NCI-H345 treated with DMSO at 0.1 percent for 48 hours (cell line): ENCODE results near the gene FCSK.
"Not testable (repeated sequence)": the region's sequence is repeated elsewhere in the genome, so short reads cannot be mapped to it uniquely, and the experiment has no call there.

Source experiments
- DNase-seq: peaks from one replicate; lab custom pipeline; 2025; ENCODE audit not compliant: unreplicated experiment; lab: John Stamatoyannopoulos, UW

FCSK gene

GRCh38 chr16:70454222-70455034 lies at the start of gene FCSK:
TSS of gene FCSK (plus strand) at chr16:70454595. CDS start at chr16:70463191, 8,596 bp downstream.
- DNase-seq = peak; percentile 29

- not testable (repeated sequence) for DNase-seq
Measured at GRCh38 chr16:70406104-70406503, 48.3 kb upstream of the FCSK start.

GRCh38 chr16:70407811-70408274 lies 46.6 kb upstream of the FCSK start:
- no peak for DNase-seq

GRCh38 chr16:70410734-70411133 lies 43.7 kb upstream of the FCSK start:
- no peak for DNase-seq

- no peak for DNase-seq
Measured at GRCh38 chr16:70412385-70412784, 42.0 kb upstream of the FCSK start.

GRCh38 chr16:70413572-70413971 lies 40.8 kb upstream of the FCSK start:
- DNase-seq = not testable (repeated sequence)

- no peak for DNase-seq
Measured at GRCh38 chr16:70416748-70417616, 37.4 kb upstream of the FCSK start.

- DNase-seq = no peak
Measured at GRCh38 chr16:70417661-70418060, 36.7 kb upstream of the FCSK start.

GRCh38 chr16:70418274-70418992 lies 36.0 kb upstream of the FCSK start:
- DNase-seq = no peak

- no peak for DNase-seq
Measured at GRCh38 chr16:70418993-70419318, 35.4 kb upstream of the FCSK start.

- no peak for DNase-seq
Measured at GRCh38 chr16:70419384-70420327, 34.7 kb upstream of the FCSK start.

- DNase-seq = no peak
Measured at GRCh38 chr16:70421014-70421413, 33.4 kb upstream of the FCSK start.

- no peak for DNase-seq
Measured at GRCh38 chr16:70421473-70422311, 32.7 kb upstream of the FCSK start.

GRCh38 chr16:70422543-70422942 lies 31.9 kb upstream of the FCSK start:
- no peak for DNase-seq

- DNase-seq = no peak
Measured at GRCh38 chr16:70427786-70428177, 26.6 kb upstream of the FCSK start.

- no peak for DNase-seq
Measured at GRCh38 chr16:70428178-70428998, 26.0 kb upstream of the FCSK start.

GRCh38 chr16:70429888-70430666 lies 24.3 kb upstream of the FCSK start:
- DNase-seq = no peak
